A549 (cell line): ENCODE measurements around the gene KLHL1.

Source experiments
- BCL3 ChIP-seq: fragments of >200 bp; sonication (Bioruptor Twin); formaldehyde crosslinking; IDR thresholded peaks from 3 replicates; pipeline ENCODE4 v1.6.1; 2016
- BHLHE40 ChIP-seq: IDR thresholded peaks from 2 replicates; pipeline ENCODE4 v1.6.1; 2012; ENCODE audit warnings: low read depth, low read length, inconsistent platforms
- CEBPB ChIP-seq, 2 experiments: fragments of >200 bp in 1 of 2; sonication (Bioruptor Twin) in 1 of 2; formaldehyde crosslinking in 1 of 2; IDR thresholded peaks; 2 replicates each; pipeline ENCODE4 v1.6.1; 2012 to 2016
- GATA3 ChIP-seq: IDR thresholded peaks from 2 replicates; pipeline ENCODE4 v1.6.1; 2012; ENCODE audit warnings: borderline replicate concordance
- MYC ChIP-seq: IDR thresholded peaks from 2 replicates; pipeline ENCODE4 v1.6.1; 2012; ENCODE audit warnings: mild to moderate bottlenecking, inconsistent platforms, low read length, improper control_type of control experiment, borderline replicate concordance
- POLR2A ChIP-seq: IDR thresholded peaks from 2 replicates; pipeline ENCODE4 v1.6.1; 2012; ENCODE audit warnings: mild to moderate bottlenecking, low read length
- TF ChIP-seq, protein P1 (sequence below): fragments of 200-600 bp; sonication (generic); IDR thresholded peaks from 2 replicates; pipeline ENCODE4 v1.6.1; 2016; ENCODE audit warnings: antibody characterized with exemption, mild to moderate bottlenecking, moderate library complexity
- TF ChIP-seq, protein P2 (sequence below): fragments of >200 bp; sonication (Bioruptor Twin); formaldehyde crosslinking; IDR thresholded peaks from 3 replicates; pipeline ENCODE4 v1.5.1; 2016

DNA sequence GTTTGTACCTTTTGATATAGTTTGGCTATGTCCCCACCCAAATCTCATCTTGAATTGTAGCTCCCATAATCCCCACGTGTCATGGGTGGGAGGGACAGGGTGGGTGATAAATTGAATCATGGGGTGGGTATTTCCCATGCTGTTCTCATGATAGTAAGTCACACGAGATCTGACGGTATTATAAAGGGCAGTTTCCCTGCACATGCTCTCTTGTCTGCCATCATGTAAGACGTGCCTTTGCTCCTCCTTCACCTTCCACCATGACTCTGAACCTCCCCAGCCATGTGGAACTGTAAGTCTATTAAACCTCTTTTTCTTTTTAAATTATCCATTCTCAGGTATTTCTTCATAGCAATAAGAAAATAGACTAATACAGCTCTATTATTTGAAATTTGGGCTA is 331.3 kb downstream of the KLHL1 start:
- TF ChIP-seq, protein P1, sequence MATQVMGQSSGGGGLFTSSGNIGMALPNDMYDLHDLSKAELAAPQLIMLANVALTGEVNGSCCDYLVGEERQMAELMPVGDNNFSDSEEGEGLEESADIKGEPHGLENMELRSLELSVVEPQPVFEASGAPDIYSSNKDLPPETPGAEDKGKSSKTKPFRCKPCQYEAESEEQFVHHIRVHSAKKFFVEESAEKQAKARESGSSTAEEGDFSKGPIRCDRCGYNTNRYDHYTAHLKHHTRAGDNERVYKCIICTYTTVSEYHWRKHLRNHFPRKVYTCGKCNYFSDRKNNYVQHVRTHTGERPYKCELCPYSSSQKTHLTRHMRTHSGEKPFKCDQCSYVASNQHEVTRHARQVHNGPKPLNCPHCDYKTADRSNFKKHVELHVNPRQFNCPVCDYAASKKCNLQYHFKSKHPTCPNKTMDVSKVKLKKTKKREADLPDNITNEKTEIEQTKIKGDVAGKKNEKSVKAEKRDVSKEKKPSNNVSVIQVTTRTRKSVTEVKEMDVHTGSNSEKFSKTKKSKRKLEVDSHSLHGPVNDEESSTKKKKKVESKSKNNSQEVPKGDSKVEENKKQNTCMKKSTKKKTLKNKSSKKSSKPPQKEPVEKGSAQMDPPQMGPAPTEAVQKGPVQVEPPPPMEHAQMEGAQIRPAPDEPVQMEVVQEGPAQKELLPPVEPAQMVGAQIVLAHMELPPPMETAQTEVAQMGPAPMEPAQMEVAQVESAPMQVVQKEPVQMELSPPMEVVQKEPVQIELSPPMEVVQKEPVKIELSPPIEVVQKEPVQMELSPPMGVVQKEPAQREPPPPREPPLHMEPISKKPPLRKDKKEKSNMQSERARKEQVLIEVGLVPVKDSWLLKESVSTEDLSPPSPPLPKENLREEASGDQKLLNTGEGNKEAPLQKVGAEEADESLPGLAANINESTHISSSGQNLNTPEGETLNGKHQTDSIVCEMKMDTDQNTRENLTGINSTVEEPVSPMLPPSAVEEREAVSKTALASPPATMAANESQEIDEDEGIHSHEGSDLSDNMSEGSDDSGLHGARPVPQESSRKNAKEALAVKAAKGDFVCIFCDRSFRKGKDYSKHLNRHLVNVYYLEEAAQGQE: no peak
- TF ChIP-seq GATA3 (no peak), POLR2A (no peak), CEBPB (IDR thresholded peaks at IDR 0.05) (no peak), MYC (no peak), BCL3 (no peak), BHLHE40 (no peak)
- TF ChIP-seq, protein P2, sequence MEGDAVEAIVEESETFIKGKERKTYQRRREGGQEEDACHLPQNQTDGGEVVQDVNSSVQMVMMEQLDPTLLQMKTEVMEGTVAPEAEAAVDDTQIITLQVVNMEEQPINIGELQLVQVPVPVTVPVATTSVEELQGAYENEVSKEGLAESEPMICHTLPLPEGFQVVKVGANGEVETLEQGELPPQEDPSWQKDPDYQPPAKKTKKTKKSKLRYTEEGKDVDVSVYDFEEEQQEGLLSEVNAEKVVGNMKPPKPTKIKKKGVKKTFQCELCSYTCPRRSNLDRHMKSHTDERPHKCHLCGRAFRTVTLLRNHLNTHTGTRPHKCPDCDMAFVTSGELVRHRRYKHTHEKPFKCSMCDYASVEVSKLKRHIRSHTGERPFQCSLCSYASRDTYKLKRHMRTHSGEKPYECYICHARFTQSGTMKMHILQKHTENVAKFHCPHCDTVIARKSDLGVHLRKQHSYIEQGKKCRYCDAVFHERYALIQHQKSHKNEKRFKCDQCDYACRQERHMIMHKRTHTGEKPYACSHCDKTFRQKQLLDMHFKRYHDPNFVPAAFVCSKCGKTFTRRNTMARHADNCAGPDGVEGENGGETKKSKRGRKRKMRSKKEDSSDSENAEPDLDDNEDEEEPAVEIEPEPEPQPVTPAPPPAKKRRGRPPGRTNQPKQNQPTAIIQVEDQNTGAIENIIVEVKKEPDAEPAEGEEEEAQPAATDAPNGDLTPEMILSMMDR: no peak
